ENCODE data around the gene TRAPPC2. TPM values are rescaled to one million over a fixed set of nuclear protein-coding genes. Genes with fewer than 3 reads are reported as not detected.

TRAPPC2 gene
- total and polyA plus RNA-seq, 2 of the 13 experiments (the other 11 are each of a cell fraction or from before 2014, with no cell fraction given), result 4.4 to 8.1 TPM

DNA sequence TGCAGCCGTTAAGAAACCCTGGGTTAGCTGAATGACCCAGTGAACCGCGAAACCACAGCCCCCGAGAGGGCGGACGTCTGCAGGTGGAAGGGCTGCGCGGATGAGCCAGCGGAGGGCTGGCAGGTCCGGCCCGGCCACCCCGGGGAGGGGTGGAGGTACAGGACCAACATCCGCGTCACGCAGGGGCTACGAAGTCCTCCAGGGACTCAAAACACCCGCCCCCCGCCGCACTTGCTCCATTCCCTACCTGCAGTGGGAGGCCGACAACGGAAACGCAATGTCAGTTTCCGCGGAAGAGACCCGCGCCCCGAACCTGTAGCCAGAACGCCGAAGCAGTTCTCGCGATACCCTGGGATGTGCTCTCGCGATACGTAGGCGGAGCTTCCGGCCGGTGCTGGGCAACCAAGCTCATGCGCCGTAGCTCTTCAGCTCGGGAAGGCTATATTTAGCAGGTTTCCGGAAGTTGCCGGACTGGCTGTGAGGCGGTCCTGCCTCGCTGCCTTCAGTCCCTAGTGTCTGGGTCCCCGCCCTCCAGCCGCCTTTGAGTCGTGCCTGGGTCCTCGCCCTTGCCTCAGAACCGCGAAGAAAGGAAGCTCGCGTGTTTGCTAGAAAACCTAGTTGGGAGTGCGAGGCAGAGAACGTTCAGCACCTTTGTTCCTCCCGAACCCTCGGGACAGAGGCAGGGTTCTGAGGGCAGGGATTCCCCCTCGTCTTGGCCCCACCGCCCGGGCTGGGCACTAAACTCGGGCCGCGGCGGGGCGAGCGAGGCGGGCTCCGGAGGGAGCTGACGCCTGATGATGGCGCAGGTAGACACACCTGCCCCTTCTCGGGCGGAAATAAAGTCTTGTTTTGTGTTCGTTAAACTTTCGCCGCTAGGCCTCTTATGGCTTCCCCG, at the start of gene TRAPPC2, which contains the start of gene OFD1 (continued):
- TF ChIP-seq ZBTB40 (IDR thresholded peaks at IDR 0.05) (no peak), ZBTB40 (CRISPR knock-in tag; IDR thresholded peaks at IDR 0.05) (peak; percentile 81), YEATS4 (CRISPR knock-in tag; IDR thresholded peaks at IDR 0.05; ENCODE audit: borderline replicate concordance) (peak; percentile 56; the same call in 1 of the 2 replicates), ZNF160 (CRISPR knock-in tag; IDR thresholded peaks at IDR 0.05) (0 out of 2 replicates have a peak, but pooled peaks have one; percentile 17), CHD2 (IDR thresholded peaks at IDR 0.05; ENCODE audit: low read depth, low read length) (peak; percentile 98), ZNF879 (CRISPR knock-in tag; IDR thresholded peaks at IDR 0.05) (no peak), ZNF335 (CRISPR knock-in tag; IDR thresholded peaks at IDR 0.05) (peak; percentile 43; the same call in 1 of the 2 replicates), CENPT (CRISPR knock-in tag; IDR thresholded peaks at IDR 0.05; ENCODE audit: low read depth) (no peak), PHF20 (CRISPR knock-in tag; IDR thresholded peaks at IDR 0.05) (peak; percentile 76), KAT8 (CRISPR knock-in tag; IDR thresholded peaks at IDR 0.05) (peak; percentile 86), ZBTB14 (CRISPR knock-in tag; IDR thresholded peaks at IDR 0.05) (no peak), ARNTL (CRISPR knock-in tag; IDR thresholded peaks at IDR 0.05) (0 out of 2 replicates have a peak, but pooled peaks have one; percentile 31), CREM (IDR thresholded peaks at IDR 0.05) (peak; percentile 21; the same call in 1 of the 2 replicates), CREM (CRISPR knock-in tag; IDR thresholded peaks at IDR 0.05) (no peak)
- TF ChIP-seq, protein P1, sequence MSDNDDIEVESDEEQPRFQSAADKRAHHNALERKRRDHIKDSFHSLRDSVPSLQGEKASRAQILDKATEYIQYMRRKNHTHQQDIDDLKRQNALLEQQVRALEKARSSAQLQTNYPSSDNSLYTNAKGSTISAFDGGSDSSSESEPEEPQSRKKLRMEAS (IDR thresholded peaks at IDR 0.05), result peak; percentile 53
- TF ChIP-seq, protein P2, sequence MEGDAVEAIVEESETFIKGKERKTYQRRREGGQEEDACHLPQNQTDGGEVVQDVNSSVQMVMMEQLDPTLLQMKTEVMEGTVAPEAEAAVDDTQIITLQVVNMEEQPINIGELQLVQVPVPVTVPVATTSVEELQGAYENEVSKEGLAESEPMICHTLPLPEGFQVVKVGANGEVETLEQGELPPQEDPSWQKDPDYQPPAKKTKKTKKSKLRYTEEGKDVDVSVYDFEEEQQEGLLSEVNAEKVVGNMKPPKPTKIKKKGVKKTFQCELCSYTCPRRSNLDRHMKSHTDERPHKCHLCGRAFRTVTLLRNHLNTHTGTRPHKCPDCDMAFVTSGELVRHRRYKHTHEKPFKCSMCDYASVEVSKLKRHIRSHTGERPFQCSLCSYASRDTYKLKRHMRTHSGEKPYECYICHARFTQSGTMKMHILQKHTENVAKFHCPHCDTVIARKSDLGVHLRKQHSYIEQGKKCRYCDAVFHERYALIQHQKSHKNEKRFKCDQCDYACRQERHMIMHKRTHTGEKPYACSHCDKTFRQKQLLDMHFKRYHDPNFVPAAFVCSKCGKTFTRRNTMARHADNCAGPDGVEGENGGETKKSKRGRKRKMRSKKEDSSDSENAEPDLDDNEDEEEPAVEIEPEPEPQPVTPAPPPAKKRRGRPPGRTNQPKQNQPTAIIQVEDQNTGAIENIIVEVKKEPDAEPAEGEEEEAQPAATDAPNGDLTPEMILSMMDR (CRISPR knock-in tag; IDR thresholded peaks at IDR 0.05), result 0 out of 2 replicates have a peak, but pooled peaks have one; percentile 17
